ENCODE data around the gene UAP1.
"Not testable (repeated sequence)": the region's sequence is repeated elsewhere in the genome, so short reads cannot be mapped to it uniquely, and the experiment has no call there.

UAP1 gene

GRCh38 chr1:162566870-162567269, 5.3 kb downstream of the UAP1 start:
- no peak for DNase-seq

GRCh38 chr1:162568802-162569201, 7.3 kb downstream of the UAP1 start:
- no peak for DNase-seq

- DNase-seq = no peak
These were observed 9.2 kb downstream of the UAP1 start for GRCh38 chr1:162570718-162571117.

GRCh38 chr1:162571121-162571520, 9.6 kb downstream of the UAP1 start:
- not testable (repeated sequence) for DNase-seq

GRCh38 chr1:162571696-162572095, 10.2 kb downstream of the UAP1 start:
- DNase-seq = no peak

GRCh38 chr1:162573136-162573535, 11.6 kb downstream of the UAP1 start:
- no peak for DNase-seq

- DNase-seq = no peak
These were observed 16.7 kb downstream of the UAP1 start for GRCh38 chr1:162578071-162578700.

- DNase-seq = no peak
These were observed 17.4 kb downstream of the UAP1 start for GRCh38 chr1:162578936-162579335.

GRCh38 chr1:162580308-162580707, 18.8 kb downstream of the UAP1 start:
- DNase-seq = no peak

- not testable (repeated sequence) for DNase-seq
These were observed 21.4 kb downstream of the UAP1 start for GRCh38 chr1:162582901-162583300.

- DNase-seq = not testable (repeated sequence)
These were observed 23.6 kb downstream of the UAP1 start for GRCh38 chr1:162585101-162585500.

- no peak for DNase-seq
These were observed 25.8 kb downstream of the UAP1 start for GRCh38 chr1:162587347-162587746.

GRCh38 chr1:162587761-162588260, 26.3 kb downstream of the UAP1 start:
- no peak for DNase-seq

- DNase-seq = no peak
These were observed 28.6 kb downstream of the UAP1 start for GRCh38 chr1:162590101-162590500.

GRCh38 chr1:162590686-162591085, 29.2 kb downstream of the UAP1 start:
- no peak for DNase-seq

GRCh38 chr1:162596514-162597170, 35.1 kb downstream of the UAP1 start:
- DNase-seq = no peak

GRCh38 chr1:162599451-162599850, 37.9 kb downstream of the UAP1 start:
- DNase-seq = no peak

GRCh38 chr1:162603117-162603516, 41.6 kb downstream of the UAP1 start:
- not testable (repeated sequence) for DNase-seq

GRCh38 chr1:162605225-162605927, 43.9 kb downstream of the UAP1 start:
- no peak for DNase-seq

- DNase-seq = no peak
These were observed 47.8 kb downstream of the UAP1 start for GRCh38 chr1:162609306-162609705.

- no peak for DNase-seq
These were observed 51.3 kb downstream of the UAP1 start for GRCh38 chr1:162612606-162613400.

- DNase-seq = no peak
These were observed 55.3 kb downstream of the UAP1 start for GRCh38 chr1:162616848-162617247.

- DNase-seq = no peak
These were observed 56.0 kb downstream of the UAP1 start for GRCh38 chr1:162617513-162617912.

All from activated CD8-positive, alpha-beta memory T cell treated with anti-CD3 and anti-CD28 coated beads, Interleukin-2, amount 50 U/mL, for 4 hours (primary cell).